Keratinocyte (primary cell): ENCODE measurements around the gene CLDND2. TPM values are rescaled to one million over a fixed set of nuclear protein-coding genes. Genes with fewer than 3 reads are reported as not detected.

ENCODE experiments used
- DNase-seq: peaks from one replicate; pipeline ENCODE4 v3.0.0-alpha.2; 2011; ENCODE audit warnings: low read depth, missing footprints, low spot score
- FAIRE-seq: peaks from 2 replicates; lab custom pipeline; 2011; peaks lifted over from hg19 to GRCh38; lab: Jason Lieb, UNC
- H2AFZ ChIP-seq: 2 replicates; pipeline ENCODE4 v1.6.0; 2012; ENCODE audit warnings: low read length, control low read depth, inconsistent platforms; ENCODE audit not compliant: control insufficient read depth
- H3K27ac ChIP-seq: 2 replicates; pipeline ENCODE4 v1.5.1; 2011; ENCODE audit warnings: low read length; ENCODE audit not compliant: control insufficient read depth, insufficient read depth
- H3K27me3 ChIP-seq: 3 replicates; pipeline ENCODE4 v1.6.0; 2011; ENCODE audit warnings: low read length; ENCODE audit not compliant: control insufficient read depth, insufficient read depth; ENCODE audit errors: extremely low read depth
- H3K36me3 ChIP-seq, 2 experiments: 2 replicates in 1 of 2; 3 replicates in 1 of 2; pipeline ENCODE4 v1.5.1; 2011; ENCODE audit warnings: low read length in 2 of 2, mild to moderate bottlenecking in 1 of 2; ENCODE audit not compliant: control insufficient read depth in 2 of 2, insufficient read depth in 2 of 2; ENCODE audit errors: extremely low read depth in 1 of 2
- H3K4me1 ChIP-seq: 3 replicates; pipeline ENCODE4 v1.5.1; 2011; ENCODE audit warnings: low read length; ENCODE audit not compliant: control insufficient read depth, insufficient read depth; ENCODE audit errors: extremely low read depth
- H3K4me2 ChIP-seq: 3 replicates; pipeline ENCODE4 v1.6.0; 2011; ENCODE audit warnings: low read depth, low read length; ENCODE audit not compliant: control insufficient read depth, insufficient read depth; ENCODE audit errors: extremely low read depth
- H3K4me3 ChIP-seq, 3 experiments: fragments of 200-600 bp in 1 of 3; sonication (generic) in 1 of 3; 2 replicates in 2 of 3; 3 replicates in 1 of 3; pipeline ENCODE4 v1.5.1; 2011 to 2016; ENCODE audit warnings: low read length in 3 of 3, mild to moderate bottlenecking in 3 of 3, control low read depth in 2 of 3, inconsistent platforms in 1 of 3, low read depth in 1 of 3, mixed read lengths in 1 of 3, mixed run types in 1 of 3, moderate library complexity in 1 of 3; ENCODE audit not compliant: control insufficient read depth in 2 of 3, insufficient read depth in 2 of 3; ENCODE audit errors: extremely low read depth in 1 of 3
- H3K79me2 ChIP-seq: 2 replicates; pipeline ENCODE4 v1.6.0; 2012; ENCODE audit warnings: low read length; ENCODE audit not compliant: control insufficient read depth, insufficient read depth
- H3K9ac ChIP-seq: 3 replicates; pipeline ENCODE4 v1.6.0; 2011; ENCODE audit warnings: low read length; ENCODE audit not compliant: control insufficient read depth, insufficient read depth; ENCODE audit errors: extremely low read depth
- H3K9me1 ChIP-seq: 3 replicates; pipeline ENCODE4 v1.6.0; 2011; ENCODE audit warnings: low read length; ENCODE audit not compliant: control insufficient read depth, insufficient read depth; ENCODE audit errors: extremely low read depth
- H3K9me3 ChIP-seq: 2 replicates; pipeline ENCODE4 v1.5.1; 2012; ENCODE audit warnings: low read depth, low read length; ENCODE audit not compliant: control insufficient read depth
- H4K20me1 ChIP-seq: 3 replicates; pipeline ENCODE4 v1.6.0; 2011; ENCODE audit warnings: low read length; ENCODE audit not compliant: control insufficient read depth, insufficient read depth; ENCODE audit errors: extremely low read depth
- CTCF ChIP-seq, 3 experiments: IDR thresholded peaks in 1 of 3; conservative IDR thresholded peaks in 1 of 3; optimal IDR thresholded peaks in 1 of 3; 2 replicates in 2 of 3; 3 replicates in 1 of 3; pipeline versions ENCODE3 to v1.5.1; 2011; ENCODE audit warnings: low read length in 3 of 3, mild to moderate bottlenecking in 3 of 3, moderate library complexity in 2 of 3, control low read depth in 1 of 3, inconsistent platforms in 1 of 3; ENCODE audit not compliant: insufficient read depth in 2 of 3; ENCODE audit errors: extremely low read depth in 1 of 3
- EZH2 ChIP-seq: IDR thresholded peaks from one replicate; pipeline ENCODE4 v1.6.1; 2012; ENCODE audit warnings: inconsistent platforms, mild to moderate bottlenecking, low read length, moderate library complexity
- dilution Hi-C: fragments of 300-500 bp; cut with MboI; formaldehyde crosslinking; loops from one replicate; pipeline ENCODE4 v1.7.0; 2020; ENCODE audit warnings: low sequenced_read_pairs; ENCODE audit not compliant: extremely low pct_ligation_motif_present
- polyA plus RNA-seq, 5 experiments: library from polyadenylated mRNA; depleted of rRNA in 3 of 5; stranded (reverse) in 3 of 5; stranded (forward) in 1 of 5; unstranded in 1 of 5; fragments of >200 nt; gene quantifications; 1 replicate in 1 of 5; 2 replicates in 3 of 5; 3 replicates in 1 of 5; pipeline versions ENCODE4 v1.2.1 to v1.2.3, GENCODE V29; 2011 to 2012; ENCODE audit warnings: missing spikeins in 2 of 5, low read depth in 1 of 5, low replicate concordance in 1 of 5

CLDND2 gene
- polyA plus RNA-seq, 1 donor (not counting 4 experiments of a cell fraction or from before 2014, with no cell fraction given) = 0.37 TPM

- H3K4me1 ChIP-seq = no peaks in the 10 kb centered on the region
- H3K27me3 ChIP-seq = peaks cover 7% of the 10 kb centered on the region
- no peak overlapping the region for H3K27ac ChIP-seq
- DNase-seq (no peak), FAIRE-seq (no peak)
- dilution Hi-C loops = no loop called here
- H3K79me2 ChIP-seq = no peaks in the 10 kb centered on the region
- H3K4me3 ChIP-seq = no peak overlapping the region
- no peaks in the 10 kb centered on the region for H3K9me1 ChIP-seq
- H4K20me1 ChIP-seq = no peaks in the 10 kb centered on the region
- H2AFZ ChIP-seq = no peak overlapping the region
- no peak overlapping the region for H3K9ac ChIP-seq
- no peak overlapping the region for H3K4me2 ChIP-seq
- no peaks in the 10 kb centered on the region for H3K36me3 ChIP-seq
- no peak for TF ChIP-seq EZH2
- TF ChIP-seq CTCF (optimal IDR thresholded peaks at IDR 0.05 in 1 of 3, IDR thresholded peaks at IDR 0.05 in 1 of 3, conservative IDR thresholded peaks at IDR 0.05 in 1 of 3; ENCODE audit: extremely low read depth in 1 of 3, insufficient read depth in 2 of 3, low read length in 3 of 3) = no peak
- no peaks in the 10 kb centered on the region for H3K9me3 ChIP-seq
These were observed 51.4 kb downstream of the CLDND2 start for GRCh38 chr19:51317376-51317775.

Other genes starting within 250 kb of the CLDND2 start
- not detected in 3 replicates for gene SIGLEC9, start 244.1 kb downstream of the CLDND2 start, polyA plus RNA-seq
- gene SIGLEC7, start 226.7 kb downstream of the CLDND2 start, polyA plus RNA-seq = not detected in 3 replicates
- 0.16 TPM in 1 of 3 replicates, not detected in the others for gene CD33, start 143.9 kb downstream of the CLDND2 start, polyA plus RNA-seq
- not detected in 3 replicates for gene SIGLECL1, start 117.9 kb downstream of the CLDND2 start, polyA plus RNA-seq
- not detected in 3 replicates for gene IGLON5, start 57.4 kb downstream of the CLDND2 start, polyA plus RNA-seq
- 1.2 to 2.0 TPM (median 1.5 TPM) in 3 replicates for gene VSIG10L, start 26.9 kb downstream of the CLDND2 start, polyA plus RNA-seq
- 95.2 to 115 TPM (median 102 TPM) in 3 replicates for gene ETFB, start 2.6 kb downstream of the CLDND2 start, polyA plus RNA-seq
- not detected in 3 replicates for gene NKG7, start 3.7 kb upstream of the CLDND2 start, polyA plus RNA-seq
- not detected in 3 replicates for gene LIM2, start 19.0 kb upstream of the CLDND2 start, polyA plus RNA-seq
- not detected in 3 replicates for gene C19orf84, start 21.6 kb upstream of the CLDND2 start, polyA plus RNA-seq
- not detected in 3 replicates for gene SIGLEC10, start 48.6 kb upstream of the CLDND2 start, polyA plus RNA-seq
- gene SIGLEC8, start 89.5 kb upstream of the CLDND2 start, polyA plus RNA-seq = not detected in 3 replicates
- not detected in 3 replicates for gene CEACAM18, start 109.5 kb upstream of the CLDND2 start, polyA plus RNA-seq
- gene SIGLEC12, start 132.8 kb upstream of the CLDND2 start, polyA plus RNA-seq = not detected in 3 replicates
- not detected in 3 replicates for gene SIGLEC6, start 162.7 kb upstream of the CLDND2 start, polyA plus RNA-seq
- 2.3 to 3.8 TPM (median 3.2 TPM) in 3 replicates for gene ZNF175, start 202.3 kb upstream of the CLDND2 start, polyA plus RNA-seq